Nephron progenitor cell (in vitro differentiated cells): ENCODE measurements around the gene CGA.

ENCODE experiments used
- DNase-seq: peaks from one replicate; pipeline ENCODE4 v3.0.0; 2021
- H3K27ac Mint-ChIP-seq: 2 replicates; pipeline ENCODE4 v1.8.0; 2021; ENCODE audit warnings: mild to moderate bottlenecking, moderate library complexity, mixed read lengths
- H3K27me3 Mint-ChIP-seq: 2 replicates; pipeline ENCODE4 v1.8.0; 2021; ENCODE audit warnings: mild to moderate bottlenecking, low read depth, mixed read lengths; ENCODE audit not compliant: poor library complexity
- H3K36me3 Mint-ChIP-seq: 2 replicates; pipeline ENCODE4 v1.8.0; 2021; ENCODE audit warnings: low read depth, mixed read lengths
- H3K4me1 Mint-ChIP-seq: 2 replicates; pipeline ENCODE4 v1.8.0; 2021; ENCODE audit warnings: mixed read lengths
- H3K4me3 Mint-ChIP-seq: 2 replicates; pipeline ENCODE4 v1.8.0; 2021; ENCODE audit warnings: mild to moderate bottlenecking, moderate library complexity, mixed read lengths
- H3K9me3 Mint-ChIP-seq: 2 replicates; pipeline ENCODE4 v1.8.0; 2021; ENCODE audit warnings: mild to moderate bottlenecking, moderate library complexity, mixed read lengths
- TF ChIP-seq, protein P1 (sequence below): fragments of 200-600 bp; sonication (generic); IDR thresholded peaks from 2 replicates; pipeline ENCODE4 v1.5.0; 2021; ENCODE audit warnings: antibody characterized with exemption

The CGA gene

DNA sequence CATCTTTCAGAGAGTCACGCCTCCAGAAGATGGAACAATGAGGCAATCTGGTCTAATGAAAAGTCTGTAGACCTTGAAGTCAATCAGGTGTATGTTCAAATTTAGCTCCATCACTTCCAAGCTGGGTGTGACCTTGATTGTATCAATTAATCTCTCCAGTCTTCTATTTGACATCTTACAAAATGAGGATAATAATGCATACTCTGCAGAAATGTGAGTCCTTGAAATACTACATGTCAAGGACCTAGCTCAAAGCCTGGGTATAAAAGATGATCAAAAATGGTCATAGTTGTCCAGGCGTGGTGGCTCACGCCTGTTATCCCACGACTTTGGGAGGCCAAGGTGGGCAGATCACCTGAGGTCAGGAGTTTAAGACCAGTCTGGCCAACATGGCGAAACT, 29.8 kb downstream of the CGA start:
- no peak overlapping the region for H3K27ac Mint-ChIP-seq
- no peak overlapping the region for H3K4me3 Mint-ChIP-seq
- H3K27me3 Mint-ChIP-seq: peaks cover 4% of the 10 kb centered on the region
- H3K4me1 Mint-ChIP-seq: peaks cover 7% of the 10 kb centered on the region
- H3K9me3 Mint-ChIP-seq: no peaks in the 10 kb centered on the region
- TF ChIP-seq, protein P1, sequence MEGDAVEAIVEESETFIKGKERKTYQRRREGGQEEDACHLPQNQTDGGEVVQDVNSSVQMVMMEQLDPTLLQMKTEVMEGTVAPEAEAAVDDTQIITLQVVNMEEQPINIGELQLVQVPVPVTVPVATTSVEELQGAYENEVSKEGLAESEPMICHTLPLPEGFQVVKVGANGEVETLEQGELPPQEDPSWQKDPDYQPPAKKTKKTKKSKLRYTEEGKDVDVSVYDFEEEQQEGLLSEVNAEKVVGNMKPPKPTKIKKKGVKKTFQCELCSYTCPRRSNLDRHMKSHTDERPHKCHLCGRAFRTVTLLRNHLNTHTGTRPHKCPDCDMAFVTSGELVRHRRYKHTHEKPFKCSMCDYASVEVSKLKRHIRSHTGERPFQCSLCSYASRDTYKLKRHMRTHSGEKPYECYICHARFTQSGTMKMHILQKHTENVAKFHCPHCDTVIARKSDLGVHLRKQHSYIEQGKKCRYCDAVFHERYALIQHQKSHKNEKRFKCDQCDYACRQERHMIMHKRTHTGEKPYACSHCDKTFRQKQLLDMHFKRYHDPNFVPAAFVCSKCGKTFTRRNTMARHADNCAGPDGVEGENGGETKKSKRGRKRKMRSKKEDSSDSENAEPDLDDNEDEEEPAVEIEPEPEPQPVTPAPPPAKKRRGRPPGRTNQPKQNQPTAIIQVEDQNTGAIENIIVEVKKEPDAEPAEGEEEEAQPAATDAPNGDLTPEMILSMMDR: no peak
- DNase-seq: no peak
- no peaks in the 10 kb centered on the region for H3K36me3 Mint-ChIP-seq

DNA sequence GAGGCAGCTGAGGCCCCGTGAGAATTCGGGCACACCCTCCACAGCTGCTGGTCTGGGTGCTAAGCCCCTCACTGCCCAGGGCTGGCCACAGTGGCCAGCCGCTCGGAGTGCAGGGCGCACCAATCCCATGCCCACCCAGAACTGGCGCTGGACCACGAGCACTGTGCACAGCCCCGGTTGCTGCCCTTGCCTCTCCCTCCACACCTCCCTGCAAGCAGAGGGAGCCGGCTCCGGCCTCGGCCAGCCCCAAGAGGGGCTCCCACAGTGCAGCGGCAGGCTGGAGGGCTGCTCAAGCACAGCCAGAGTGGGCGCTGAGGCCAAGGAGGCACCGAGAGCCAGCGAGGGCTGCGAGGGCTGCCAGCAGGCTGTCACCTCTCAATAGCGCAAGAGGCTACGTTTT, 35.0 kb downstream of the CGA start:
- Mint-ChIP-seq H3K4me3 (no peak overlapping the region), H3K4me1 (no peaks in the 10 kb centered on the region), H3K27me3 (peaks cover 15% of the 10 kb centered on the region), H3K36me3 (no peaks in the 10 kb centered on the region), H3K9me3 (no peaks in the 10 kb centered on the region), H3K27ac (no peak overlapping the region)
- DNase-seq: no peak
- TF ChIP-seq, protein P1: no peak

DNA sequence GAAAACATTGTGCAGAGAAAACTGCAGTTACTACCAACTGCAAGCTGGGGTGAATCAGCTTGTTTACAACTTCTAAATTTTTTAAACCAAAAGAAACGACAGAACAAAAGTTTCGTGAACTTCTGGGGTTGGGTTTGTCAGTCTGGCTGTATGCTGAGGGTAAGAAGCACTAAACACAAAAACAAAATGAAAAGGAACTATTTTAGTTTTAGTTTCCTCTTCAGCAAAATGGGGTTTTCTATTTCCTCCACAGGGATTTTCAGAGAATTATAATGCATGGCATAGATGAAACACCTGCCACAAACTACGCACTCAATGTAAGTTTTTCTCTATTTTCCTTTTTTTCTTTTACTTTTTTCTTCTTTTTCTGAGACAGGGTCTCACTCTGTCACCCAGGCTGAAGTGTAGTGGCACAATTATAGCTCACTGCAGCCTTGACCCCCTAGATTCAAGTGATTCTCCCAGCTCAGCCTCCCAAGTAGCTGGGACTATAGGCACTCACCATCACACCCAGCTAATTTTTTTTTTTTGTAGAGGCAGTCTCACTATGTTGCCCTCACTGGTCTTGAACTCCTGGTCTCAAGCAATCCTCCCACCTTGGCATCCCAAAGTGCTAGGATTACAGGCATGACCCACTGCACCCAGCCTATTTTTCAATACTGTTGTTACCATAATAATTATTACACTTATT, 40.6 kb downstream of the CGA start:
- H3K36me3 Mint-ChIP-seq: no peaks in the 10 kb centered on the region
- no peaks in the 10 kb centered on the region for H3K4me1 Mint-ChIP-seq
- H3K27me3 Mint-ChIP-seq: peaks cover 16% of the 10 kb centered on the region
- TF ChIP-seq, protein P1: no peak
- H3K9me3 Mint-ChIP-seq: no peaks in the 10 kb centered on the region
- DNase-seq: no peak
- H3K27ac Mint-ChIP-seq: no peak overlapping the region
- no peak overlapping the region for H3K4me3 Mint-ChIP-seq

DNA sequence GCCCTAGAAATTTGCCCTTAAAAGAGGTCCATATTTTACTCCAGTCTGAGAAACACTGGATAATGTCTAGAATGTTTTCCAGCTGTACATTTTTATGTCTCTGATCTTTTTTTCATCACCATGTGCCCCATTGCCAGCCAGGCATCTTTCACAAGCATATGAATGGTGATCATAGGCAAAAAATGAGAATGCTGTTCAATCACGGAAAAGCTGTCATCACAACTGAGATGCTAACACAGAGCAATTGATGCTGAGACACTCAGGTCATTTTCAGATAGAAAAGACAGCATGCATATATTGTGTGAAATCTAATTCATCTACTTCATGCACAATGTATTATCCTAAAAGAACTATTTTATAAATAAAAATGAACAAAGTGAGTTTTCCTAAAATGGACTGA, 41.6 kb downstream of the CGA start:
- Mint-ChIP-seq H3K27me3 (peaks cover 16% of the 10 kb centered on the region), H3K27ac (no peak overlapping the region)

DNA sequence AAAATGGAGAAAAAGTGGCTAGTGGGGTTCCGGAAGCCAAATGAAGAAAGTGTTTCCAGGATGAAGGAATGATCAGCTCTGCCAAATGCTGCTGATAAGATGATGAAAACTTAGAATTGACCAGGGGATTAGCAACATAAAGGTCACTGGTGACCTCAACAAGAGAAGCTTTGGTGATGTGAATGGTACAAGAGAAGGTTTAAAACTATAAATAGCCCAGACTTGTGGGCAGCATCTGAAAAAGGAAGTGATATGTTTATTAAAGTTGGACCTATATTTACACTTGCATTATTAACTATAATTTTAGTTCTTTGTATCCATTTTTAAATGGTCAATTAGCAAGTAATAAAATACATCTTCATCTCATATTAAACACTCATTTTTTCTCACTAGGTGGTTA, 45.1 kb downstream of the CGA start:
- no peaks in the 10 kb centered on the region for H3K36me3 Mint-ChIP-seq
- H3K27ac Mint-ChIP-seq: no peak overlapping the region
- H3K4me1 Mint-ChIP-seq: no peaks in the 10 kb centered on the region
- H3K9me3 Mint-ChIP-seq: no peaks in the 10 kb centered on the region
- no peak overlapping the region for H3K4me3 Mint-ChIP-seq
- TF ChIP-seq, protein P1: no peak
- peaks cover 6% of the 10 kb centered on the region for H3K27me3 Mint-ChIP-seq
- DNase-seq: no peak

More for the DNA sequence above, 41.6 kb downstream of the CGA start:
- Mint-ChIP-seq H3K36me3 (no peaks in the 10 kb centered on the region), H3K4me3 (no peak overlapping the region), H3K4me1 (no peaks in the 10 kb centered on the region), H3K9me3 (no peaks in the 10 kb centered on the region)
- TF ChIP-seq, protein P1: no peak
- no peak for DNase-seq

DNA sequence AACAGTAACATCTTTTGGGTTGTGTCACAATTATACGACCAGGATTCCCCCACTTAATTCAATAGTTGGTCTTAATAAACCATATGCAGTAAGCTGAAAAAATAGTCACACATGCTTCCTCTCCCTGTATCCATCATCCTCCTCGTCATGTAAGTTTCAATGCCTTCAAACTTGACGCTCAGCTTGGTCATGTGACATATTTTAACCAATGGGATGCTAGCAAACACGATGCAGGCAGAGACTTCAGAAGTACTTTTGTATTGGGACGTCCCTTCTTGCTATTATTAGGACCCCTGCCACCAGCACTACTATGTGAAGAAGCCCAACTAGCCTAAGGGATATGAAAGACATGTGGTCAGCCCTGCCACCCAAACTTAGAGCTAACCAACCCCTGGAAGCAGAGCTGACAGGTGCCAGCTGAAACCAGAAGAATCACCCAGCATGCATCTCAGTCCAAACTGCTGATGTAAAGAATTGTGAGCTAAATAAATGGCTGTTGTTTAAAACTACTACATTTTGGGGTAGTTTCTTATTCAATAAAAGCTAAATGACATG, 49.3 kb downstream of the CGA start:
- Mint-ChIP-seq H3K4me1 (no peaks in the 10 kb centered on the region), H3K27ac (no peak overlapping the region), H3K36me3 (no peaks in the 10 kb centered on the region), H3K9me3 (no peaks in the 10 kb centered on the region), H3K27me3 (peaks cover 5% of the 10 kb centered on the region), H3K4me3 (no peak overlapping the region)
- DNase-seq: no peak
- TF ChIP-seq, protein P1: no peak
